Osteoblast (primary cell): ENCODE data around the gene MAMSTR. TPM values are rescaled to one million over a fixed set of nuclear protein-coding genes. Genes with fewer than 3 reads are reported as not detected.
A peak's percentile ranks its signal among the peaks of the same experiment; 100 is the strongest.
"Not testable (repeated sequence)": the region's sequence is repeated elsewhere in the genome, so short reads cannot be mapped to it uniquely, and the experiment has no call there.

Experiments used
- DNase-seq: peaks from one replicate; pipeline ENCODE4 v3.0.0; 2011; ENCODE audit warnings: low spot score, mixed read lengths; ENCODE audit not compliant: insufficient read length; ENCODE audit errors: missing footprints
- H2AFZ ChIP-seq: 2 replicates; pipeline ENCODE4 v1.6.0; 2011; ENCODE audit warnings: mild to moderate bottlenecking, low read length
- H3K27ac ChIP-seq: 2 replicates; pipeline ENCODE4 v1.5.1; 2011; ENCODE audit warnings: mild to moderate bottlenecking, low read depth, low read length, moderate library complexity
- H3K27me3 ChIP-seq: 2 replicates; pipeline ENCODE4 v1.6.0; 2012; ENCODE audit warnings: mild to moderate bottlenecking, control low read depth, inconsistent platforms, low read length, moderate library complexity; ENCODE audit not compliant: insufficient read depth
- H3K36me3 ChIP-seq: 2 replicates; pipeline ENCODE4 v1.5.1; 2011; ENCODE audit warnings: mild to moderate bottlenecking, low read length, control low read depth, moderate library complexity; ENCODE audit not compliant: insufficient read depth
- H3K4me1 ChIP-seq: 2 replicates; pipeline ENCODE4 v1.5.1; 2011; ENCODE audit warnings: mild to moderate bottlenecking, low read length, control low read depth, moderate library complexity; ENCODE audit not compliant: insufficient read depth
- H3K4me2 ChIP-seq: 2 replicates; pipeline ENCODE4 v1.6.0; 2011; ENCODE audit warnings: mild to moderate bottlenecking, low read length; ENCODE audit not compliant: insufficient read depth
- H3K4me3 ChIP-seq: fragments of 200-600 bp; sonication (generic); 3 replicates; pipeline ENCODE4 v1.5.1; 2012; ENCODE audit warnings: mild to moderate bottlenecking, low read length, inconsistent platforms; ENCODE audit not compliant: insufficient read depth
- H3K79me2 ChIP-seq: 2 replicates; pipeline ENCODE4 v1.6.0; 2012; ENCODE audit warnings: mild to moderate bottlenecking, low read length, control low read depth, inconsistent platforms; ENCODE audit not compliant: insufficient read depth
- H3K9me3 ChIP-seq: 2 replicates; pipeline ENCODE4 v1.5.1; 2011; ENCODE audit warnings: low read depth, low read length, control low read depth
- H4K20me1 ChIP-seq: 2 replicates; pipeline ENCODE4 v1.6.0; 2012; ENCODE audit warnings: mild to moderate bottlenecking, low read length, control low read depth; ENCODE audit not compliant: insufficient read depth
- CTCF ChIP-seq: IDR thresholded peaks from 2 replicates; pipeline ENCODE4 v1.5.1; 2011; ENCODE audit warnings: mild to moderate bottlenecking, low read depth, low read length, moderate library complexity; ENCODE audit errors: extremely low read depth
- total RNA-seq: library from RNA; depleted of rRNA; stranded (reverse); fragments of >200 nt; gene quantifications from 2 replicates; pipeline ENCODE4 v1.2.3, GENCODE V29; 2012

The MAMSTR gene
- total RNA-seq, 1 donor, result 0.36 TPM

- Histone ChIP-seq H3K27me3 (no peaks in the 10 kb centered on the region), H3K4me2 (no peak overlapping the region), H3K9me3 (no peaks in the 10 kb centered on the region), H4K20me1 (no peaks in the 10 kb centered on the region), H3K27ac (no peak overlapping the region), H3K36me3 (no peaks in the 10 kb centered on the region), H3K79me2 (no peaks in the 10 kb centered on the region), H3K4me3 (no peak overlapping the region), H3K4me1 (no peaks in the 10 kb centered on the region), H2AFZ (no peak overlapping the region)
- DNase-seq, result no peak
- TF ChIP-seq CTCF, result no peak
Measured at GRCh38 chr19:48689449-48689848, 30.1 kb downstream of the MAMSTR start.

- Histone ChIP-seq H3K4me2 (no peak overlapping the region), H3K27ac (no peak overlapping the region), H3K9me3 (no peaks in the 10 kb centered on the region), H3K27me3 (no peaks in the 10 kb centered on the region), H3K4me1 (no peaks in the 10 kb centered on the region), H3K4me3 (no peak overlapping the region), H4K20me1 (no peaks in the 10 kb centered on the region), H2AFZ (no peak overlapping the region), H3K36me3 (no peaks in the 10 kb centered on the region), H3K79me2 (no peaks in the 10 kb centered on the region)
- DNase-seq, result no peak
- no peak for TF ChIP-seq CTCF
Measured at GRCh38 chr19:48687776-48688175, 31.7 kb downstream of the MAMSTR start.

GRCh38 chr19:48686637-48687036 lies 32.9 kb downstream of the MAMSTR start:
- not testable (repeated sequence) for H3K27ac ChIP-seq, H3K4me1 ChIP-seq, DNase-seq, H3K36me3 ChIP-seq, H3K4me2 ChIP-seq, H4K20me1 ChIP-seq, H3K4me3 ChIP-seq, H3K9me3 ChIP-seq, H2AFZ ChIP-seq, H3K27me3 ChIP-seq, H3K79me2 ChIP-seq

- Histone ChIP-seq H3K27ac (no peak overlapping the region), H3K4me2 (no peak overlapping the region), H2AFZ (no peak overlapping the region), H4K20me1 (no peaks in the 10 kb centered on the region), H3K4me1 (peaks cover 5% of the 10 kb centered on the region), H3K79me2 (no peaks in the 10 kb centered on the region), H3K27me3 (no peaks in the 10 kb centered on the region), H3K36me3 (no peaks in the 10 kb centered on the region), H3K4me3 (no peak overlapping the region), H3K9me3 (no peaks in the 10 kb centered on the region)
- no peak for TF ChIP-seq CTCF
- peak; percentile 21 for DNase-seq
Measured at GRCh38 chr19:48686088-48686487, 33.4 kb downstream of the MAMSTR start.

GRCh38 chr19:48685583-48685982 lies 33.9 kb downstream of the MAMSTR start:
- no peak for TF ChIP-seq CTCF
- H2AFZ ChIP-seq, result no peak overlapping the region
- H3K9me3 ChIP-seq, result no peaks in the 10 kb centered on the region
- no peak overlapping the region for H3K4me3 ChIP-seq
- H4K20me1 ChIP-seq, result no peaks in the 10 kb centered on the region
- H3K27ac ChIP-seq, result no peak overlapping the region
- no peaks in the 10 kb centered on the region for H3K36me3 ChIP-seq
- no peaks in the 10 kb centered on the region for H3K79me2 ChIP-seq
- peaks cover 9% of the 10 kb centered on the region for H3K4me1 ChIP-seq
- H3K27me3 ChIP-seq, result no peaks in the 10 kb centered on the region
- no peak for DNase-seq
- no peak overlapping the region for H3K4me2 ChIP-seq
